GM12865 (cell line): ENCODE data around the gene PRDX5.
A peak's percentile ranks its signal among the peaks of the same experiment; 100 is the strongest.

ENCODE experiments used
- DNase-seq: peaks from one replicate; pipeline ENCODE4 v3.0.0; 2010; ENCODE audit warnings: low read depth
- H3K4me3 ChIP-seq: 2 replicates; pipeline ENCODE4 v1.5.1; 2011; ENCODE audit warnings: mild to moderate bottlenecking, low read depth, low read length, control low read depth
- CTCF ChIP-seq: IDR thresholded peaks from 2 replicates; pipeline ENCODE4 v1.5.1; 2011; ENCODE audit warnings: low read length, control low read depth, low read depth, inconsistent platforms; ENCODE audit not compliant: insufficient read depth; ENCODE audit errors: missing control alignments

The PRDX5 gene

DNA sequence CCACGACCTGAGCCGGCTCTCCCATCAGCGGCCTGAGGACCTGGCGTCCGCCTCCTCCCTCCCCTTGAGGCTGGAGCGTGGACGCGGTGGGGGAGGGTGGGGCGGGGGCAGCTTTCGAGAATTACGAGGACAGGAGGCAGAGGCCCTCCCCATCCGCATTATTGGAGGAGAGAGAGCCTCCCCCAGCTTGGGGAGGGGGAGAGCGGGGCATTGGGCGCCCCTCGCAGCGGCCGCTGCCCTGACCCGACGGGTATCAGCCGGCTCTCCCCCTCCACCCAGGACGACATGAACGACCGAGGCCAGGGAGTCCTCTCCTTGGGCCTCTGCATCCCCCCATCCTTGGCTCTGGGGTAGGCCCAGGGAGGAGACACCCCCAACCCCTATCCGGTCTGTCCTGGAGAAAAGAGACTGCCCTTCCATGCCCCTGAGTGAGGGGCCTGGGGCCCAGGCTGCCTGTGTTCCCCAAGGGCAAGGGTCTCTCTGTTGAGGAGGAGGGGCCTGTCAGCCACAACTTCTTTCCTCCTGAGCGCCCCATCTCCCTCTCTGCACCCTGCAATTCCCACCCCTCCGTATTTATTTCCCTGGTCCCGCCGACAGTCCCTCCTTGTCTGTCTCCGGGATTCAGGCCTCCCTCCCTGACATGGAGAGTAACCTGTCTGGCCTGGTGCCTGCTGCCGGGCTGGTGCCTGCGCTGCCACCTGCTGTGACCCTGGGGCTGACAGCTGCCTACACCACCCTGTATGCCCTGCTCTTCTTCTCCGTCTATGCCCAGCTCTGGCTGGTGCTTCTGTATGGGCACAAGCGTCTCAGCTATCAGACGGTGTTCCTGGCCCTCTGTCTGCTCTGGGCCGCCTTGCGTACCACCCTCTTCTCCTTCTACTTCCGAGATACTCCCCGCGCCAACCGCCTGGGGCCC is 31.8 kb upstream of the PRDX5 start:
- peak; percentile 53 for DNase-seq
- TF ChIP-seq CTCF, result peak; percentile 32
- peak overlapping the region; percentile 93 for H3K4me3 ChIP-seq

DNA sequence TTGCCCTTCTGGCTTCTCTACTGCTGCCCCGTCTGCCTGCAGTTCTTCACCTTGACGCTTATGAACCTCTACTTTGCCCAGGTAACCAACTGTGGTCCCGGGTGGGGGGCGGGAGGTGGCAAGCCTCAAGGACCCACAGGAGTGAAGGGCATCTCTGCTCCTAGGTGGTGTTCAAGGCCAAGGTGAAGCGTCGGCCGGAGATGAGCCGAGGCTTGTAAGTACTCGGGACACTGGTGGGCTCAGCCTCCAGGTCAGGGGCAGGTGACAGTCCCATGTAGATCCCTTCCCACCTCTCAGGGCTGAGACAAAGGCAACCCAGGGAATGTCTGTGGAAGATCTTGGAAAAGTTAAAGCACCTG is 31.1 kb upstream of the PRDX5 start:
- DNase-seq, result no peak
- no peak overlapping the region for H3K4me3 ChIP-seq
- no peak for TF ChIP-seq CTCF

GRCh38 chr11:64287676-64288352 is 30.1 kb upstream of the PRDX5 start:
- no peak for TF ChIP-seq CTCF
- H3K4me3 ChIP-seq, result no peak overlapping the region
- no peak for DNase-seq

DNA sequence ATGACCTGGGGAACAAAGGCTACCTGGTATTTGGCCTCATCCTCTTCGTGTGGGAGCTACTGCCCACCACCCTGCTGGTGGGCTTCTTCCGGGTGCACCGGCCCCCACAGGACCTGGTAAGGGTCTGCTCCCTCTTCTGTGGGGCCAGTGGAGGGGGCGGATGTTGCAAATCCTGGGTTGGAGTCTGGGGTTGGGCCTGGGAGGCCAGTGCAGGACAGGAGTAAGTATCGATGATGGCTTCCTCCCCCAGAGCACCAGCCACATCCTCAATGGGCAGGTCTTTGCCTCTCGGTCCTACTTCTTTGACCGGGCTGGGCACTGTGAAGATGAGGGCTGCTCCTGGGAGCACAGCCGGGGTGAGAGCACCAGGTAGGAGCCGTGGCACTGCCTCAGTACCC is 29.6 kb upstream of the PRDX5 start:
- H3K4me3 ChIP-seq, result no peak overlapping the region
- no peak for DNase-seq
- TF ChIP-seq CTCF, result no peak

GRCh38 chr11:64289002-64289564 is 28.8 kb upstream of the PRDX5 start:
- H3K4me3 ChIP-seq, result no peak overlapping the region
- no peak for DNase-seq
- TF ChIP-seq CTCF, result no peak

GRCh38 chr11:64290352-64291261 is 27.3 kb upstream of the PRDX5 start:
- TF ChIP-seq CTCF, result no peak
- DNase-seq, result no peak
- no peak overlapping the region for H3K4me3 ChIP-seq
